ENCODE data around the gene KRT12.

KRT12 gene

GRCh38 chr17:40813804-40814203 lies 53.2 kb downstream of the KRT12 start:
- DNase-seq: peak; percentile 5

- no peak for DNase-seq
These were observed 54.4 kb downstream of the KRT12 start for GRCh38 chr17:40812639-40813038.
